Lower lobe of right lung (tissue), 2 donors: ENCODE measurements around the gene TP53INP2. TPM values are rescaled to one million over a fixed set of nuclear protein-coding genes. Genes with fewer than 3 reads are reported as not detected.
A peak's percentile ranks its signal among the peaks of the same experiment; 100 is the strongest.

Source experiments
- ATAC-seq, 2 donors: fragments of 200-7000 bp; cut with Tn5 transposase; one replicate each; pipeline ENCODE4 v1.9.1; 2020 to 2022; ENCODE audit warnings: mild to moderate bottlenecking in 2 of 2, moderate library complexity in 2 of 2
- DNase-seq: peaks from one replicate; pipeline ENCODE4 v3.0.0-alpha.2; 2020
- H3K27ac ChIP-seq: fragments of 200-600 bp; one replicate; pipeline ENCODE4 v1.8.0; 2022
- H3K27me3 ChIP-seq: fragments of 200-600 bp; one replicate; pipeline ENCODE4 v1.8.0; 2022; ENCODE audit warnings: low read depth
- H3K36me3 ChIP-seq: fragments of 200-600 bp; one replicate; pipeline ENCODE4 v1.8.0; 2022; ENCODE audit warnings: mild to moderate bottlenecking
- H3K4me1 ChIP-seq: fragments of 200-600 bp; one replicate; pipeline ENCODE4 v1.8.0; 2022
- H3K4me3 ChIP-seq: fragments of 200-600 bp; one replicate; pipeline ENCODE4 v1.8.0; 2022; ENCODE audit warnings: mild to moderate bottlenecking
- H3K9me3 ChIP-seq: fragments of 200-600 bp; one replicate; pipeline ENCODE4 v1.8.0; 2022
- intact Hi-C: fragments of 100-400 bp; cut with DNase I; formaldehyde crosslinking; loops from one replicate; pipeline ENCODE4 v1.11.0; 2022
- total RNA-seq: library from RNA; stranded (reverse); fragmentation: NEBNext Ultra II Directional; extraction: Animal tissue kit (Norgen Biotek cat#: 25700); gene quantifications from one replicate; pipeline ENCODE4 v1.2.1, GENCODE V29; 2021
- TF ChIP-seq, protein P1 (sequence below): fragments of 200-600 bp; IDR thresholded peaks from one replicate; pipeline ENCODE4 v1.8.0; 2022; ENCODE audit warnings: antibody characterized with exemption, mild to moderate bottlenecking
- donor health status: DM: no; HTN: yes; CAD: no; lungs with severe emphysema.

The TP53INP2 gene
- total RNA-seq, 1 donor from 2014 or later = 13.6 TPM

DNA sequence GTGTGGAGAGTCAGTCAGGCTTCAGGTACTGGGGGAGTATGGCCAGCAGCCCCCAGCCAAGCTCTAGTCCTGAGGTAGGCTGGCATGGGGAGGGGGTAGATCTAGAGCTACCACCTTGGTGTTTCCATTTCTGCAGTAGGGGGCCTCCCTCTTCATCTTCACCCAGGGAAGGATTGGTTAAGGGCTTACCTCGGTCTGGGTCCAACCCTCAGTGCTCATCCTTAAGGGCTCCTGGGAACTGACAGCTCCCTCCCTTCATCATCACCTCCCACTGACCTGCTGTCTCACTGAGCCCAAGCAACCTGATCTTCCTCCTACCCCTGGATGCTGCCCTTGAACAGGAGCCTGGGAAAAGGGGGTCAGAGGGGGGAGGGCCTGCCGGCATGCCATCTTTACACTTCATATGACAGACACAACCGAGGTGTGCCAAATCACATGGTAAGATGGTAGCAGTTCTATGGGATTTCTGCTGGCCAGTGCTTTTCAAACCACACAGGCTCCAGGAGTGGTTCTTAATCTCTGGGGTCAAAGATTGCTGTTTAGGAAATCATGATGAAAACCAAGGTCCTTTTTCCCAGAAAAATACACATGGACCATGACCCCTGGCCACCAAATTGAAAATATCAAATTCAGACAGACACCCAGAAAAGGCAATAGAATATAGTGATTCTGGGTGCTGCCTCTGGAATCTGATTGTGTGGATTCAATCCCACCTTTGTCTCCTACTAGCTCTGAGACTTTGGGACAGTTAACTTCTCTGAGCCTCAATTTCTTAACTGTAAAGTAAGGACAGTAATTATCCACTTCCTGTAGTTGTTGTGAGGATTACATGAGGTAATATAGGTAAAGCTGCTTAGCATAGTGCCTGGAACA, 3.0 kb downstream of the TP53INP2 start:
- TF ChIP-seq, protein P1, sequence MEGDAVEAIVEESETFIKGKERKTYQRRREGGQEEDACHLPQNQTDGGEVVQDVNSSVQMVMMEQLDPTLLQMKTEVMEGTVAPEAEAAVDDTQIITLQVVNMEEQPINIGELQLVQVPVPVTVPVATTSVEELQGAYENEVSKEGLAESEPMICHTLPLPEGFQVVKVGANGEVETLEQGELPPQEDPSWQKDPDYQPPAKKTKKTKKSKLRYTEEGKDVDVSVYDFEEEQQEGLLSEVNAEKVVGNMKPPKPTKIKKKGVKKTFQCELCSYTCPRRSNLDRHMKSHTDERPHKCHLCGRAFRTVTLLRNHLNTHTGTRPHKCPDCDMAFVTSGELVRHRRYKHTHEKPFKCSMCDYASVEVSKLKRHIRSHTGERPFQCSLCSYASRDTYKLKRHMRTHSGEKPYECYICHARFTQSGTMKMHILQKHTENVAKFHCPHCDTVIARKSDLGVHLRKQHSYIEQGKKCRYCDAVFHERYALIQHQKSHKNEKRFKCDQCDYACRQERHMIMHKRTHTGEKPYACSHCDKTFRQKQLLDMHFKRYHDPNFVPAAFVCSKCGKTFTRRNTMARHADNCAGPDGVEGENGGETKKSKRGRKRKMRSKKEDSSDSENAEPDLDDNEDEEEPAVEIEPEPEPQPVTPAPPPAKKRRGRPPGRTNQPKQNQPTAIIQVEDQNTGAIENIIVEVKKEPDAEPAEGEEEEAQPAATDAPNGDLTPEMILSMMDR = no peak
- Histone ChIP-seq H3K4me3 (no peak overlapping the region), H3K9me3 (no peaks in the 10 kb centered on the region), H3K4me1 (peaks cover 34% of the 10 kb centered on the region), H3K27me3 (no peaks in the 10 kb centered on the region), H3K36me3 (no peaks in the 10 kb centered on the region), H3K27ac (no peak overlapping the region)
- ATAC-seq = no peak
- no peak for DNase-seq
- intact Hi-C loops = no loop called here

DNA sequence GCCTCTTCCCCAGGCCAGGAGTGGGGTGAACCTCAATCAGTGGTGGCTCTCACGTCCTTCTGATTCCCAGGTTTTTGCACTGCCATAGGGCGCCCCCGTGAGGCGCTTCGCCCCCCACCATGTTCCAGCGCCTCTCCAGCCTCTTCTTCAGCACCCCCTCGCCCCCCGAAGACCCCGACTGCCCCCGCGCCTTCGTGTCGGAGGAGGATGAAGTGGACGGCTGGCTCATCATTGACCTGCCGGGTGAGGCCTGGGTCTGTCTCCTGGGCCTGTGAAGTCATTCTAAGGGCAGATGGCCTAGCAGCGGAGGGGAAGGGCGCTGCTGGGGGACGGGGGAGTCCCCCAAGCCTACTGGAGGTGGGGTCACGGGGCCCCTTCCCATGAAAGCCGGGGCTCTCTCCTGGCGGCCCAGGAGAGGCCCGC, 4.5 kb downstream of the TP53INP2 start:
- Histone ChIP-seq H3K27ac (peak overlapping the region; percentile 83), H3K4me3 (peak overlapping the region; percentile 78), H3K4me1 (peaks cover 29% of the 10 kb centered on the region), H3K27me3 (no peaks in the 10 kb centered on the region), H3K9me3 (no peaks in the 10 kb centered on the region), H3K36me3 (peaks cover 13% of the 10 kb centered on the region)
- DNase-seq (peak; percentile 57), ATAC-seq (peak in 1 of 2 donors; percentile 14)
- TF ChIP-seq, protein P1 = peak; percentile 62
- intact Hi-C loops = no loop called here

DNA sequence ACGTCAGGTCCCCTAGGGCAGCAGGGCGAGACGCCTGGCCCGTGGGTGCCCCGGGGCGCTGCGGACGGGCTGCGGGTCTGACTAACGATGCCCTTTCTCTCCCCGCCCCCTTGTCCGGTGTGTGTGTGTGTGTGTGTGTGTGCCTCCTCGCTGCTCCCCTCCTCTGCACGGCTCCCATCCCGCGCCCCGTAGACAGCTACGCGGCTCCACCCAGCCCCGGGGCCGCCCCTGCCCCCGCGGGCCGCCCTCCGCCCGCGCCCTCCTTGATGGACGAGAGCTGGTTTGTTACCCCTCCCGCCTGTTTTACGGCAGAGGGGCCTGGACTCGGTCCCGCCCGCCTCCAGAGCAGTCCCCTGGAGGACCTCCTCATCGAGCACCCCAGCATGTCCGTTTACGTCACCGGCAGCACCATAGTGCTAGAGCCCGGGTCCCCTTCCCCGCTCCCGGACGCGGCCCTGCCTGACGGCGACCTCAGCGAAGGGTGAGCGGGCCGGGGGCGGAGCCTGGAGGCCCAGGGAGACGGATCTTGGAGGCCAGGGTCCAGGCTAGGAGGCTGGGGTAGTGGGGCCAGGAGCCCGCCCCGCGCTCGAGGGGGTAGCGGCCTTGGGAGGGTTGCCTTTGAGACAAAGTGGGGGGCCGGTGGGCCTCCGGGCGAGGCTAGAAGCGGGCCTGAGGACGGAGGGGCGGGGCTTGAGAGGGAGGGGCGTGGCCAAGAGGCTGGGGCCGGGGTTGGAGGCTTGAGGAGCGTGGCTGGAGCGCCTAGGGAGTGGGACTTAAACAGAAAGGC, 5.1 kb downstream of the TP53INP2 start:
- peak overlapping the region; percentile 83 for H3K27ac ChIP-seq
- ATAC-seq = peak; percentile 87 to 88
- TF ChIP-seq, protein P1 = no peak
- H3K36me3 ChIP-seq = peaks cover 18% of the 10 kb centered on the region
- H3K9me3 ChIP-seq = no peaks in the 10 kb centered on the region
- H3K4me1 ChIP-seq = peaks cover 29% of the 10 kb centered on the region
- H3K27me3 ChIP-seq = no peaks in the 10 kb centered on the region
- peak overlapping the region; percentile 78 for H3K4me3 ChIP-seq
- DNase-seq = peak; percentile 92
- intact Hi-C loops = no loop called here

DNA sequence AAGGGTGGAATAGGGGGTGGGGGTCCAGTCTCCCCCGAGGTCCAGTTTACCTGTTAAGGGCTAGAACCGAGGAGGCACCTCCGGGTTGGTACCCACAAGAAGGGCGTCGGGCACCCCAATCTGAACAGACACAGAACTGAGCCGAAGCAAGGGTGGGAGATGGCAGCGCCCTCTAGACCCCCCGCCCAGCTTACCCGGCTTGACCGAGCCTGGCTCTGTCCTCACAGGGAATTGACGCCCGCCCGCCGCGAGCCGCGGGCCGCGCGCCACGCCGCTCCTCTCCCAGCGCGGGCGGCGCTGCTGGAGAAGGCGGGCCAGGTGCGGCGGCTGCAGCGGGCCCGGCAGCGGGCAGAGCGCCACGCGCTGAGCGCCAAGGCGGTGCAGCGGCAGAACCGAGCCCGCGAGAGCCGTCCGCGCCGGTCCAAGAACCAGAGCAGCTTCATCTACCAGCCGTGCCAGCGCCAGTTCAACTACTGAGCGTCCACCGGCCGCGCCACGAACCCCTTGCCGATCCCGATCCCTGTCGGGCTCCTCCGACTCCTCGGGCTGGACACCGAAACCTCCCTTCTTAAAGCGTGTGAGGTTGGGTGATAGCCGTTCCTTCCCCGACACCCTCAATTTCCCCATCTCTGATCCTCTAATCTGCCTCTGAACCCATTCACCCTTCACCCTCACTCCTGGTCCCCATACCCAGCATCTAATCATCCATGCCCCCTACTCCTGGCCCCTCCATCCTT, 5.9 kb downstream of the TP53INP2 start:
- Histone ChIP-seq H3K4me3 (peak overlapping the region; percentile 78), H3K4me1 (peaks cover 27% of the 10 kb centered on the region), H3K36me3 (peaks cover 26% of the 10 kb centered on the region), H3K27ac (peak overlapping the region; percentile 83), H3K9me3 (no peaks in the 10 kb centered on the region), H3K27me3 (no peaks in the 10 kb centered on the region)
- ATAC-seq (peak; percentile 82), DNase-seq (peak; percentile 86)
- intact Hi-C loops = no loop called here
- TF ChIP-seq, protein P1 = peak; percentile 35

- no peak for ATAC-seq
- Histone ChIP-seq H3K4me1 (peaks cover 22% of the 10 kb centered on the region), H3K27ac (no peak overlapping the region), H3K36me3 (peaks cover 31% of the 10 kb centered on the region), H3K27me3 (no peaks in the 10 kb centered on the region), H3K4me3 (peak overlapping the region; percentile 78), H3K9me3 (no peaks in the 10 kb centered on the region)
- intact Hi-C loops = no loop called here
- DNase-seq = no peak
- TF ChIP-seq, protein P1 = no peak
Observed at GRCh38 chr20:34710568-34710839, 6.4 kb downstream of the TP53INP2 start.
